Ecto neural progenitor cell (in vitro differentiated cells): Measurements from ENCODE around the gene ANKRD12.

ENCODE experiments used
- DNase-seq: peaks from one replicate; pipeline ENCODE4 v3.0.0-alpha.2; 2018; ENCODE audit warnings: low spot score

ANKRD12 gene

GRCh38 chr18:9292047-9292446 lies 155.5 kb downstream of the ANKRD12 start:
- no peak for DNase-seq

GRCh38 chr18:9293948-9294347 lies 157.4 kb downstream of the ANKRD12 start:
- DNase-seq = no peak

DNA sequence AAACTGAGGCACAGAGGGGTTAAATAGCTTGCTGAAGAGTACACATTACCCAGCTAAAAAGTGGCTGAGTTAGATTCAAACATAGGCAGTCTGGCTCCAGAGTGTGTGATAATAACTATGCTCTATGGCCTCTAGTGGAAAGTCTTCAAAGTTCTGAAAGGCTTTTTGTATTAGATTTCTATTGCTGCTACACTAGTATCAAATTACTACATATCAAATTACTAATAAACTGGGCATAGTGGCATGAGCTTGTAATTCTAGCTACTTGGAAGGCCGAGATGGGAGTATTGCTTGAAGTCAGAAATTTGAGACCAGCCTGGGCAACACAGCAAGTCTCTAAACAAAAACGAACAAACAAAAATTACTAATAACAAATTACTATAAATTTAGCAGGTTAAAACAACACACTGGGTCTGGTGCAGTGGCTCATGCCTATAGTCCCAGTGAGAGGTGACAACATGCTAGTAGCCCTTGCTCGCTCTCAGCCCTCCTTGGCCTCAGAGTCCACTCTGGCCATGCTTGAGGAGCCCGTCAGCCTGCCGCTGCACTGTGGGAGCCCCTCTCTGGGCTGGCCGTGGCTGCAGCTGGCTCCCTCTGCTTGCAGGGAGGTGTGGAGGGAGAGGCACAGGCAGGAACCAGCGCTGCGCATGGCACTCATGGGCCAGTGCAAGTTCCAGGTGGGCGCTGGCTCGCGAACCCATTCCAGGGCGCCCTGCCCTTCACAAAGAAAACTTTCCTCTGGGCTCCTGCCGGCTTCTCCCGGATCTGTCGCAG lies 159.8 kb downstream of the ANKRD12 start:
- no peak for DNase-seq

- DNase-seq = no peak
These were observed 160.4 kb downstream of the ANKRD12 start for GRCh38 chr18:9297007-9297393.

DNA sequence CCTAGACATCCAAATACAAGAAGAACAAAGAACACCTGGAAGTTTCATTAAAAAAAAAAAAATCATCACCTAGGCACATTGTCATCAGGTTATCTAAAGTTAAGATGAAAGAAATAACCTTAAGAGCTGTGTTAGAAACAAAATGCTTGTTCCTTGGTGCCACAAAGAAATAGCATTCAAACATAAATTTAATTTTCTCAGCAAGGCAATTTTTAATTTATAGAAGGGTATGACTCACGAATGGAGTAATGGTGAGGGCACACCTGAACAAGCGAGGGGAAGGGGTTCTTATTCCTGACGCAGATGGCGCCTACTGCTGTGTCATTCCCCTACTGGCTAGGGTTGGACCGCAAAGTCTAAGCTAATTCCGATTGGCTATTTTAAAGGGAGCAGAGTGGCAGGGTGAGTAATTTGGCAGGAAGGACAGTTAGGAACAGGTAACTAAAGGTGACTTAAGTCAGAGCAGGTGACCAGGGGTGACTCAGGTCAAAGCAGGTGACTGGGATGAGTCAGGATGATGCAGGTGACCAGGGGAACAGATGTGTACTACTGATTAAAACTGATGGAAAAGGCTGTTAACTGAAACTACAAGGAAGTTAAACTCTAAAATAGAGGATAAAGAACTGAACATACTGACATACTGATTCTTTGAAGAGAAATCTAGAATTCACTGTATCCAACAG lies 167.9 kb downstream of the ANKRD12 start:
- no peak for DNase-seq

GRCh38 chr18:9319333-9319732 lies 182.8 kb downstream of the ANKRD12 start:
- DNase-seq = no peak

DNA sequence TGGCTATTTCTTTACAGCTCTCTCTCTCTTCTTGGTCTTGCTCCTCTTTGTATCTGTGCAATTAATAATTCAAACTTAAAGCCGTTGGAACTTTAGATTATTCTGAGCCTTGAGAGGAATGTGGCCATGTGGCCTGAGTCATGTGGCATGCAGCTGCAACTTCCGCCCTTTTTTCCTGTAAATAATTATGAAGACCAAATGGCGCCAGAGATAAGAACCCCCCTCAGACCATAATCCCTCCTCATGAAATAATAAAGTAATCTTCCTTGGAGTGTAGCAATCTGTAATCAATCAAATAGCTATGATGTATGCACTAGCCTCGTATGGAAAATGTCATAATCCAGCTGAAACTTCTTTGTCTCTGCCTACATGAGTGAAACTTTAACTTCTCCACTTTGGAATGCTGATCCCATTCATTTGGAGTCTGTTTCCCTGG lies 184.5 kb downstream of the ANKRD12 start:
- no peak for DNase-seq

GRCh38 chr18:9321736-9322135 lies 185.2 kb downstream of the ANKRD12 start:
- DNase-seq = no peak

DNA sequence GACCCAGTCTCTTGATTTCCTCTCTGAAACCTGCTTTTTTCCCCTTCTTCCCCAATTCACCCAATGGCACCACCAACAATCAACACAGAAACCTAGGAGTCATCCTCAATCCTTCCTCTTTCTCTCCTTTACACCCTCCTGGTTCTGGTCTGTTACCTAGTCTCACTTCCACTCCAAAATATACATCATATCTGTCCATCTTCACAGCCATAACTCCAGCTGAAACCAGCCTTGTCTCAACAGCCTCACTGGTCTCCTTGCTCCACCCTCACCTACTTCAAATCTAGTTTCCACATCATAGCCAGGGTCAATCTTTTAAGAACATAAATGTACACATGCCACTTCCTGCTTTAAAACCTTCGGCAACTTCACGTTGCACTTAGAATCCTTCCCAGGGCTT lies 186.2 kb downstream of the ANKRD12 start:
- no peak for DNase-seq

DNA sequence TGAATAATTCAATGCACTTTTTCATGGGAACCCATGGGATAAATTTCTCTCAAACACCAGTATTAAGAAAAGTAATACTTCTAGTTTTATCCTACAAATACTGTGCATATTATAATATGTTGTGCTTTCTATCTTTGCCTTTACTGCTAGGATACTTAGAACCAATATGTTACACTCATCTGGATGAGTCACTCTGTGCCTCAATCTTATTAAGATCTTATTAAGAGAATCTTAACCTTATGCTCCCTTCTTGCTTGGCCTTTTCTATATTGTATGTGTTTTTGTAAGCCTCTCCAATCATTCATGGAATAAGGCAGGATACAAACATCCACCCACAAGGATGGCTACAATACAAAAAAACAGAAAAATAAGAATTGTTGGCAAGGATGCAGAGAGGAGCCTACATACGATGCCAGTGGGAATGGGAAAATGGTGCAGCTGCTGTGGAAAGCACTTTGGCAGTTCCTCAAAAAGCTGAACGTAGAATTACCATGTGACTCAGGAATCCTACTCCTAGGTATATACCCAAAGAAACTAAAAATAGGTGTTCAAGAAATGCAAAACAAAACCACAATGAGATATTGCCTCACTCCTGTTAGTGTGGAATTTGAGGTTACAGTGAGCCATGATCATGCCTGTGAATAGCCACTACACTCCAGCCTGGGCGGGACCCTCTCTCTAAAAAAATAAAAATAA lies 187.3 kb downstream of the ANKRD12 start:
- no peak for DNase-seq

DNA sequence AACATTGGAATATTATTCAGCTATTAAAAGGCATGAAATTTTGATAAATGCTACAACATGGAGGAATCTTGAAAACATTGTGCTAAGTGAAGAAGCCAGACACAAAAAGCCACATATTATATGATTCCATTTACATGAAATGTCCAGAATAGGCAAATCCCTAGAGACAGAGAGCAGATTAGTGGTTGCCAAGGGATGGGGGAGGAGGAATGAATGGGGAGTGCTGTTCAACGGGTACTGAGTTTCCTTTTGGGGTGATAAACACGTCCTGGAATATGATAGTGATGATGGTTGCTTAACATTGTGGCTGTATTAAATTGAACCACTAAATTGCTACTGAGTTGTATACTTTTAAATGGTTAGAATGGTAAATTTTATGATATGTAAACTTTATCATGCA lies 189.1 kb downstream of the ANKRD12 start:
- DNase-seq = no peak

- no peak for DNase-seq
These were observed 192.2 kb downstream of the ANKRD12 start for GRCh38 chr18:9328776-9329175.

- DNase-seq = no peak
These were observed 192.9 kb downstream of the ANKRD12 start for GRCh38 chr18:9329471-9329870.

GRCh38 chr18:9330419-9330818 lies 193.8 kb downstream of the ANKRD12 start:
- no peak for DNase-seq

DNA sequence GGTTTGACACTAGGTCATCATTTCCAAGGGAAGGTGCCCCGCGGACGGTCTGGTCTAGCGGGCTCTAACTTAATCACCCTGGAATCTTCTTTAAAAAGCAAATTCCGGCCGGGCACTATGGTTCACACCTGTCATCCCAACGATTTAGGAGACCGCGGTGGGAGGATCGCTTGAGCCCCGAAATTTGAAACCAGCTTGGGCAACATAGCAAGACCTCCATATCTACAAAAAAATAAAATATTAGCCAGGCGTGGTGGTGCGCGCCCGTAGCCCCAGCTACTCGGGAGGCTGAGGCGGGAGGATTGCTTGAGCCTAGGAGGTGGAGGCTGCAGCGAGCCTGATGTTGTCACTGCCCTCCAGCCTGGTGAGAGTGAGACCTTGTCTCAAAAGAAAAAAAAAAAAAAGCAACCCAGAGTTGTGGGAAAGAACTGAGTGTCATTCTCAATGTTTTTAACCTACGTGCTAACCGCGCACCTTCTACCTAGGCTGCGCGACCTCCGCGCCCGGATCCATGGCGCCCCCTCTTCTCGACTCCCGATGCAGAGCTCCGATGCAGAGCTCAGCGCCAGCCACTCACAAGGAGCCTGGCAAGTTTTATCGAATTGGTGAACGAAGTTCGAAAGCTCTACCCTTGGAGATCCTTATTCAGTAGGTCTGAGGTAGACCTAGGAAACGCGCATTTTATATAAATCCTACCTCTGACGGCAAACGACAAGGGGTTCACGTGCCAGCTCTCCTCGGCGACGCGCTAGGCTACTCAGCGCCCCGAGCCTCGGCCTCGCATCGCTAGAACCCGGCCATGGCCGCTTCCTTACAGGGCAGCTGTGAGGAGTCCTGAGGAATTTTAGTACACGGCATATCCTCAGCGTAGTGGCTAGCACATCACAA lies 197.1 kb downstream of the ANKRD12 start:
- DNase-seq = no peak

DNA sequence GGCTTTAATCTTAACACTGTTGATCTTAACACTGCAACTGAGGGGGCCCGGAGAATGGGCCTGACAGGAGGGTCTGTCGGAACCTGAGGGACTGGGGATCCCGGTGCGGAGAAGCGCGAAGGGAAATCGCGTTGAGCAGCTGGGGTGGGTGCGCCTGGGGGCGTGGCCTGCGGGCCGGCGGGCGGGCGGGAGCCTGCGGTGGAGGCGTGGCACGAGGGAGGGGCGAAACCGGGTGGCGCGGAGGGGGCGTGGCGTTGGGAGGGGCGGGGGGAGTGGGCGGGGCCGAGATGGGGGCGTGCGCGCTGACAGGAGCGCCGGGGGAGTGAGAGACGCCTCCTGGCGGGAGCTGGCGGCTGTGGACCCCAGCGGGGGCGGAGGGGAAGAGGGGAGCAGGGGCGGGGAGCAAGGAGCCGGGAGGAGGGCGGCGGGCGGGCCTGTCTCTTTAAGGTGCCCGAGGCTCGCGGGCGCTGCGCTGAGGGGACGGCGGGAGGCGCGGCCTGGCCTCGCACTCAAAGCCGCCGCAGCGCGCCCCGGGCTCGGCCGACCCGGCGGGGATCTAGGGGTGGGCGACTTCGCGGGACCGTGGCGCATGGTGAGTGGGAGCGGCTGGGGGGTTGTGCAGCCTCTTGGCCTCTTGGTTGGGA lies 197.9 kb downstream of the ANKRD12 start, which contains the start of gene TWSG1:
Gene TWSG1, plus strand, starts transcription at position 445 of the 644 bp plus-strand sequence. CDS start 2,457 bp downstream, outside the sequence.
- peak; percentile 98 for DNase-seq

- no peak for DNase-seq
These were observed 198.6 kb downstream of the ANKRD12 start for GRCh38 chr18:9334973-9335696.
